ENCODE data around the gene KBTBD8. TPM values are rescaled to one million over a fixed set of nuclear protein-coding genes. Genes with fewer than 3 reads are reported as not detected.
A peak's percentile ranks its signal among the peaks of the same experiment; 100 is the strongest.

Gene KBTBD8
- total RNA-seq, 2 experiments from 2014 or later = 28.5 to 30.6 TPM

DNA sequence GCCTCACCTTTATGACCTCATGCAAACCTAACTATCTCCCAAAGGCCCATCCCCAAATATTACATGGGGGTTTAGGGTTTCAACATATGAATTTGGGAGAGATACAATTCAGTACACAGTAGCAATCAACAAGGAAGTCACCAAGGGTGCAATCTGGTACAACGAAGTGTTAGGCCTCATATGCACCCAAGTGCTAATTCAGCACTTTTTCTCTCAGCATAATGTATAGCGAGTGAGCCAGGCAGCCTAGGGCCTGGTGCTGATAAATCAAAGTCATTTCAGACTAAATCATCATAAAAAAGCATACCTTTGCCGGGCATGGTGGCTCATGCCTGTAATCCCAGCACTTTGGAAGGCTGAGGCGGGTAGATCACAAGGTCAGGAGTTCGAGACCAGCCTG is 11.7 kb upstream of the KBTBD8 start:
- no peak for DNase-seq
- Mint-ChIP-seq H3K4me3 (no peak overlapping the region), H3K27me3 (peaks cover 4% of the 10 kb centered on the region), H3K27ac (no peak overlapping the region), H3K4me1 (no peaks in the 10 kb centered on the region), H3K36me3 (no peaks in the 10 kb centered on the region), H3K9me3 (no peaks in the 10 kb centered on the region)

DNA sequence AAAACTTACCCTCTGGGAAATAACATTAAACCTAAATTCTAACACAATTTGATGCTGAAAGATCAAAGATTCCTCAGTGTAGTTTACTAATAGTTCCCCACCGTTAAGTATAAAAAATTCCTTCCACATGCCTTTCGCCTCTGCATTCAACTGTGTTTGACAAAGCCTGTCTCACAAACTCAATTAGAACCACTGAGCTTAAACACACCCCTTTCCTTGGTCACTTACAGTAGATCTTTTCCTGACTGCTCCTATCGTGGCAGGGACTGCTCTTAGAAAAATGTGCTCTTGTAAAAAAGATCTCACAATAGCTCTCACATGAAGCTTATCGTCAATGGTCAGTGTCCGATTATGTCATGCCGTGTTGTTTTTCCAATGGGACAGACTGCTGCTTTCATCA is 8.9 kb upstream of the KBTBD8 start:
- no peaks in the 10 kb centered on the region for H3K9me3 Mint-ChIP-seq
- H3K36me3 Mint-ChIP-seq = no peaks in the 10 kb centered on the region
- no peak overlapping the region for H3K4me3 Mint-ChIP-seq
- DNase-seq = no peak
- no peaks in the 10 kb centered on the region for H3K4me1 Mint-ChIP-seq
- H3K27me3 Mint-ChIP-seq = peaks cover 11% of the 10 kb centered on the region
- no peak overlapping the region for H3K27ac Mint-ChIP-seq

- H3K27me3 Mint-ChIP-seq = peaks cover 20% of the 10 kb centered on the region
- H3K4me1 Mint-ChIP-seq = no peaks in the 10 kb centered on the region
- no peak overlapping the region for H3K27ac Mint-ChIP-seq
- H3K9me3 Mint-ChIP-seq = no peaks in the 10 kb centered on the region
- no peaks in the 10 kb centered on the region for H3K36me3 Mint-ChIP-seq
- no peak for DNase-seq
- H3K4me3 Mint-ChIP-seq = no peak overlapping the region
Observed at GRCh38 chr3:66989860-66990696, 8.0 kb upstream of the KBTBD8 start.

DNA sequence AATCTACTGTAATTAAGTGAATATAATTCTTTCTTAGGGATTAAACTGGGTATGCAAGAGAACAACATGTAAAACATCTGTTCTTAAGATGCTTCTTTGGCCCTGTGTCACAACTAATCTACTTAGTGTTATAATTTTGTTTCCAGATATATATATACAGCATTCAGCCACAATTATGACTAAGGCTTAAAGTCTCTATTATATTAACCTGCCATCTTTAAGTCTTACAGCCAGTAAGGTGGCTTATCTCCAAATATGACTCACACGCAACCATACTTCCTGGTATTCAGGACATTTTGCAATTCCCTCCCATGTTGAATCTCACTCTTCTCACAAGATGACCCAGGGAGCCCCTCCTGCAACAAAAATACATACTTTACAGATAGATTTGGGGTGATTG is 6.6 kb upstream of the KBTBD8 start:
- Mint-ChIP-seq H3K4me3 (no peak overlapping the region), H3K4me1 (no peaks in the 10 kb centered on the region), H3K27me3 (peaks cover 31% of the 10 kb centered on the region), H3K36me3 (no peaks in the 10 kb centered on the region), H3K27ac (no peak overlapping the region), H3K9me3 (no peaks in the 10 kb centered on the region)
- DNase-seq = no peak

GRCh38 chr3:66993082-66993481 is 5.0 kb upstream of the KBTBD8 start:
- Mint-ChIP-seq H3K36me3 (no peaks in the 10 kb centered on the region), H3K4me3 (no peak overlapping the region), H3K9me3 (no peaks in the 10 kb centered on the region), H3K4me1 (peaks cover 6% of the 10 kb centered on the region), H3K27ac (no peak overlapping the region), H3K27me3 (peaks cover 38% of the 10 kb centered on the region)
- DNase-seq = no peak

DNA sequence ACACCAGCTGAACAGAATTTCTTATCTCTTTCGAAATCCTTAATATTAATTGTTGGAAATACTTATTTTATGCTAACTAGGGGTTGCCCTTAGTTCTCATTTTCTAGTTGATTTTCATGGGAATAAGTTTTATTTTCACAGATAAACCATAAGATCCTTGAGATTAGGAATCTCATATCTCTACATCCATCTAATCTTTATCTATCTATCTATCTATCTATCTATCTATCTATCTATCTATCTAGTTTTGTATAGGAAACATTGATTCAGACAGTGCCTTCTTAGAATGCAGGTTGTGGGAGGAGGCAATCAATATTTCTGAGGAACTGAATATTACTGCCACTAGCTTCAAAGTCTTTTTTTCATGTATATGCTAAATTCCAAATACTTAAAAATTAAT is 3.5 kb upstream of the KBTBD8 start:
- peaks cover 38% of the 10 kb centered on the region for H3K27me3 Mint-ChIP-seq
- H3K9me3 Mint-ChIP-seq = no peaks in the 10 kb centered on the region
- peaks cover 2% of the 10 kb centered on the region for H3K36me3 Mint-ChIP-seq
- DNase-seq = no peak
- H3K4me1 Mint-ChIP-seq = peaks cover 8% of the 10 kb centered on the region
- H3K27ac Mint-ChIP-seq = no peak overlapping the region
- H3K4me3 Mint-ChIP-seq = no peak overlapping the region

GRCh38 chr3:66996696-66997095 is 1.4 kb upstream of the KBTBD8 start:
- no peak overlapping the region for H3K4me3 Mint-ChIP-seq
- no peak for DNase-seq
- peaks cover 17% of the 10 kb centered on the region for H3K4me1 Mint-ChIP-seq
- H3K36me3 Mint-ChIP-seq = peaks cover 9% of the 10 kb centered on the region
- peaks cover 38% of the 10 kb centered on the region for H3K27me3 Mint-ChIP-seq
- no peak overlapping the region for H3K27ac Mint-ChIP-seq
- no peaks in the 10 kb centered on the region for H3K9me3 Mint-ChIP-seq

DNA sequence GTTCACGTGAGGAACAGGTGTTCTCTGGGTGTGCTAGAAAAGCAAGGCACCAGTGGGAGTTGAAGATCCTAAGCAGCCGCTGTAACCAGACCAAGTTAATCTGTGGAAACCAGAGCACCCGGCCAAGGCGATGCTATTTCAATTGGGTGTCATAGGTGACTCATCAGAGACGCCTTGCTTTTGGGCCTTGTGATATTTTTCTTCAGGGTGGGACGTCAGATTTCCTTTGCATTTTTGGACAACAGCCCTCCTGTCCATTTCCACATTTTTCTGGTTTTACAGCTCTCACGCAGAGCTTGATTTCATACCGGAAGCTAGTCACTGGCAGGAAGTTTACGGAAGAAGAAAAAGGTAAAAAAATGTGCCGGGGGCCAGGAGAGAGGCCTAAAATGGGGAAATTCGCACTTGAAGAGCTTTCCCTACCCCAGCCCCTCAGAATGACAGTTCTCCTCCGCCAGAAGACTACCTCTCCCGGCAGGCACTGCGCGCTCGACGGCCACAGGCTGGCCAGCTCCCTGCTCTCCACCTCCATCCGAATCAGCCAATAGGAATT is 471 bp upstream of the KBTBD8 start:
- peak; percentile 25 for DNase-seq
- Mint-ChIP-seq H3K36me3 (peaks cover 10% of the 10 kb centered on the region), H3K4me1 (peaks cover 20% of the 10 kb centered on the region), H3K27me3 (peaks cover 35% of the 10 kb centered on the region), H3K27ac (peak overlapping the region; percentile 94), H3K4me3 (peak overlapping the region; percentile 97), H3K9me3 (no peaks in the 10 kb centered on the region)

DNA sequence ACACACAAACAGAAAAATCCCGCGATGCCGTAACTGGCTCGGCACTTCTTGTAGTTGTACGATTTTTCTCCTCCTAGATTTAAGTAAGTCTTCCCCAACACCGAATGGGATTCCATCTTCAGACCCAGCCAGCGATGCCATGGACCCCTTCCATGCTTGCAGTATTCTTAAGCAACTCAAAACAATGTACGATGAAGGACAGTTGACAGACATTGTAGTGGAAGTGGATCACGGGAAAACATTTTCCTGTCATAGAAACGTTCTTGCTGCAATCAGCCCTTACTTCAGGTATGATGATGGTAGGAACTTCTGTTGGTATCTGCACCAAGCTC is 763 bp downstream of the KBTBD8 start:
- Mint-ChIP-seq H3K36me3 (peaks cover 21% of the 10 kb centered on the region), H3K27ac (peak overlapping the region; percentile 94), H3K4me3 (peak overlapping the region; percentile 97), H3K9me3 (no peaks in the 10 kb centered on the region), H3K4me1 (peaks cover 28% of the 10 kb centered on the region), H3K27me3 (peaks cover 29% of the 10 kb centered on the region)
- no peak for DNase-seq

DNA sequence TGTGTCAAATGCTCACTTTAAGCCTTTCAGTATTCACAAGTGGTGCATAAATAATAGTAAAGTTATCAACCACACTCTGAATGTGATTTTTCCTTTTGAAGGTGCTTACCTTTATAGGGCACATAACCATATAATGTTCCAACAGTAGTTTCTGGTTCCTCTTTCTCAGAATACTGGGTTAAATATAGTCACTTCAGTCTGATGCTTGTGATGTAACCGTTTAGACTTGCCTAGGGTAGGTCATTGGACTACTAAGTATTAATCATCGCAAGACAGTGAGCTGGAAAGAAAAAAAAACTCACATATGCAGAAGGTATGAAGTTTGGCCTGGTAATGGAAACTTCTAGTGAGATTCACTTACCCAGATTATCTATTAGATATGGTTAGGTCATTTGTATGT is 1.9 kb downstream of the KBTBD8 start:
- Mint-ChIP-seq H3K4me3 (no peak overlapping the region), H3K27me3 (peaks cover 19% of the 10 kb centered on the region), H3K36me3 (peaks cover 28% of the 10 kb centered on the region), H3K4me1 (peaks cover 35% of the 10 kb centered on the region), H3K27ac (peak overlapping the region; percentile 74), H3K9me3 (no peaks in the 10 kb centered on the region)
- DNase-seq = no peak

GRCh38 chr3:67001086-67001861 is 3.2 kb downstream of the KBTBD8 start:
- H3K27ac Mint-ChIP-seq = peak overlapping the region; percentile 67
- H3K4me1 Mint-ChIP-seq = peaks cover 46% of the 10 kb centered on the region
- H3K27me3 Mint-ChIP-seq = peaks cover 9% of the 10 kb centered on the region
- peaks cover 36% of the 10 kb centered on the region for H3K36me3 Mint-ChIP-seq
- no peak for DNase-seq
- no peaks in the 10 kb centered on the region for H3K9me3 Mint-ChIP-seq
- H3K4me3 Mint-ChIP-seq = peak overlapping the region; percentile 32

DNA sequence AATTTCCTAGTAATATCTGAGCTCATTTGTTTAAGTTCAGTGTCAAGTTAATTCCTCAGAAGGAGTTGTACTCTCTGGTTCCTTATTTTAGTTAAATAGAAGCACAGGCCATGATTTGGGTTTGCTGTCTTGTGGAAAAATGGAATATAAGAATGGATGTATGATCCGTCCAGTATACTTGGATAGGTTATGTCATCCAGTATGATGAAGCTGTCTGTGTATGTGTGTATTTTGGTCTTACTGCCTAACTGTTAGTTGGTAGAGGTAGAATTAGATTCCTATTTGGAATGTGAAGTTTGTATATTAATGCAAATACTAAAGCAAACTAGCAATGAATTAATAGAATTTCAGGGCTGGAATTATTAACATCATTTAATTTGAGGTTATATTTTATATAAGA is 7.9 kb downstream of the KBTBD8 start:
- no peaks in the 10 kb centered on the region for H3K9me3 Mint-ChIP-seq
- no peak for DNase-seq
- H3K4me1 Mint-ChIP-seq = peaks cover 42% of the 10 kb centered on the region
- no peak overlapping the region for H3K4me3 Mint-ChIP-seq
- H3K27ac Mint-ChIP-seq = no peak overlapping the region
- peaks cover 56% of the 10 kb centered on the region for H3K36me3 Mint-ChIP-seq
- H3K27me3 Mint-ChIP-seq = no peaks in the 10 kb centered on the region

- peaks cover 37% of the 10 kb centered on the region for H3K4me1 Mint-ChIP-seq
- H3K4me3 Mint-ChIP-seq = no peak overlapping the region
- no peaks in the 10 kb centered on the region for H3K9me3 Mint-ChIP-seq
- no peak overlapping the region for H3K27ac Mint-ChIP-seq
- H3K27me3 Mint-ChIP-seq = no peaks in the 10 kb centered on the region
- DNase-seq = no peak
- H3K36me3 Mint-ChIP-seq = peaks cover 53% of the 10 kb centered on the region
Observed at GRCh38 chr3:67006460-67006859, 8.4 kb downstream of the KBTBD8 start.

- no peak overlapping the region for H3K27ac Mint-ChIP-seq
- H3K4me1 Mint-ChIP-seq = peaks cover 27% of the 10 kb centered on the region
- H3K27me3 Mint-ChIP-seq = no peaks in the 10 kb centered on the region
- no peaks in the 10 kb centered on the region for H3K9me3 Mint-ChIP-seq
- H3K36me3 Mint-ChIP-seq = peaks cover 54% of the 10 kb centered on the region
- no peak for DNase-seq
- no peak overlapping the region for H3K4me3 Mint-ChIP-seq
Observed at GRCh38 chr3:67008388-67008787, 10.3 kb downstream of the KBTBD8 start.

GRCh38 chr3:67009716-67010115 is 11.6 kb downstream of the KBTBD8 start:
- Mint-ChIP-seq H3K4me3 (no peak overlapping the region), H3K9me3 (no peaks in the 10 kb centered on the region), H3K27ac (no peak overlapping the region), H3K36me3 (peaks cover 46% of the 10 kb centered on the region), H3K27me3 (no peaks in the 10 kb centered on the region), H3K4me1 (peaks cover 19% of the 10 kb centered on the region)
- no peak for DNase-seq

Data from activated naive CD8-positive, alpha-beta T cell treated with anti-CD3 and anti-CD28 coated beads for 36 hours (primary cell).